Fibroblast of lung (primary cell): ENCODE measurements around the gene MTF2.

Source experiments
- EZH2 ChIP-seq: IDR thresholded peaks from 2 replicates; pipeline ENCODE4 v1.5.1; 2012; ENCODE audit warnings: low read length, control low read depth, mild to moderate bottlenecking; ENCODE audit errors: missing control alignments
- TF ChIP-seq, protein P1 (sequence below), 2 donors: IDR thresholded peaks in 1 of 2; conservative IDR thresholded peaks in 1 of 2; 1 replicate in 1 of 2; 2 replicates in 1 of 2; pipeline ENCODE4 v1.5.1; 2011 to 2012; ENCODE audit warnings: low read length in 2 of 2, control low read depth in 1 of 2, inconsistent platforms in 1 of 2, low read depth in 1 of 2, mild to moderate bottlenecking in 1 of 2

DNA sequence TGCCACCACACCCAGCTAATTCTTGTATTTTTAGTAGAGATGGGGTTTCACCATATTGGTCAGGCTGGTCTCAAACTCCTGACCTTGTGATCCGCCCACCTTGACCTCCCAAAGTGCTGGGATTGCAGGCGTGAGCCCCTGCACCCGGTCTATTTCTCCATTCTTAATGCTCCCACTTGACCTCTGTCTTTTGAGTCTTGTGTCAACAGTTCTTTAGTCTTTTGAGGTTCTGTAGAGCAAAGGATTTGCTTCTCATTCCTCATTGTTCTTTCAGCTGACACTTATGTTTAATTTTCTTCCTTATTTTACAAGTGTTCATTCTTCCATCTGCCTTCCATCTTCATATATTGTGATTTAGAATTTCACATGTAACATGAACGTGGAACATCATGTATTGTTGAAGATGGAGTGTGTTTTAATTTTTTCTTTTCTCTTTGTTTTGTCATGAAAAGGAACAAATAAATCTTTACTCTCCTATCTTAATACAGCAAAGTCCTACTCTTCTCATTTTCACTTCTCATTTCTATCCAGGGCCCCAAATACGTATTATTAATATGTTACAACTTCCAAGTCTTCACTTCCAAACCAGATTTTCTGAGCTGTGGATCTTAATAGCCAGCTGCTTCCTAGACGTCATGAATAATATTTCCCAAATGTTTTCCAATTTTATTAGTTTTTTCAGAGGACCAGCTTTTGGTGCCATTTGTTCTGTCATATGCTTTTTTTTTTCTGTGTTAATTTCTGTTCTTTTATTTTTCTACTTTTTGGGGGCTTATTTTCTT lies 16.9 kb downstream of the MTF2 start:
- TF ChIP-seq, protein P1, sequence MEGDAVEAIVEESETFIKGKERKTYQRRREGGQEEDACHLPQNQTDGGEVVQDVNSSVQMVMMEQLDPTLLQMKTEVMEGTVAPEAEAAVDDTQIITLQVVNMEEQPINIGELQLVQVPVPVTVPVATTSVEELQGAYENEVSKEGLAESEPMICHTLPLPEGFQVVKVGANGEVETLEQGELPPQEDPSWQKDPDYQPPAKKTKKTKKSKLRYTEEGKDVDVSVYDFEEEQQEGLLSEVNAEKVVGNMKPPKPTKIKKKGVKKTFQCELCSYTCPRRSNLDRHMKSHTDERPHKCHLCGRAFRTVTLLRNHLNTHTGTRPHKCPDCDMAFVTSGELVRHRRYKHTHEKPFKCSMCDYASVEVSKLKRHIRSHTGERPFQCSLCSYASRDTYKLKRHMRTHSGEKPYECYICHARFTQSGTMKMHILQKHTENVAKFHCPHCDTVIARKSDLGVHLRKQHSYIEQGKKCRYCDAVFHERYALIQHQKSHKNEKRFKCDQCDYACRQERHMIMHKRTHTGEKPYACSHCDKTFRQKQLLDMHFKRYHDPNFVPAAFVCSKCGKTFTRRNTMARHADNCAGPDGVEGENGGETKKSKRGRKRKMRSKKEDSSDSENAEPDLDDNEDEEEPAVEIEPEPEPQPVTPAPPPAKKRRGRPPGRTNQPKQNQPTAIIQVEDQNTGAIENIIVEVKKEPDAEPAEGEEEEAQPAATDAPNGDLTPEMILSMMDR (conservative IDR thresholded peaks at IDR 0.05 in 1 of 2, IDR thresholded peaks at IDR 0.05 in 1 of 2; ENCODE audit: low read depth in 1 of 2, low read length in 2 of 2) = no peak
- no peak for TF ChIP-seq EZH2
